ENCODE data around the gene PRDM1.

GRCh38 chr6:106126482-106126881, 40.3 kb downstream of the PRDM1 start:
- no peak for TF ChIP-seq NFRKB (IDR thresholded peaks at IDR 0.05)
- no peak for TF ChIP-seq SUZ12 (IDR thresholded peaks at IDR 0.05)
- TF ChIP-seq FOXA1 (IDR thresholded peaks at IDR 0.05) = no peak
- no peak for TF ChIP-seq LEF1 (IDR thresholded peaks at IDR 0.05; ENCODE audit: borderline replicate concordance)

All from HEK293T (cell line).